ENCODE data around the gene FASN.

Gene FASN

DNA sequence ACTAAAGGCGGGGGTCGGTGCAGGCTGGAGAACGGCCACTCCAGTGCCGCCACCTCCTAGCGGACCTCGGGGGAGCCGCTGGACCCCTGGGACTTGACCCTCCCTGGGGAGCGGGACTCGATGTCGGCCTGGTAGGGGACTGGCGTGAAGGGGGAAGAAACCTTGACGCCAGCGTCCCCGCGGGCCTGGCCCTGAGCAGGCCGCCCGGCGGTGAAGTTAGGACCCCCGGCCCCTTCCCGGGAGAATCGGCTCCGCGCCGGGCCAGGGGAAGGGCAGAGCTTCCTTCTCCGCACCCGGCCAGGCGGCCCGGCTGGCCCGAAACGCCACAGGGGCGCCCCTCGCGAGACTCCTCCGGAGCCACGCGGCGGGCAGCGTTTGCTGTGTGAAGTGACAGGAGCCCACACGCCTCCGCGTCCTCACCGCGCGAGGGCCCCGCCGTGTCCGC is 32.8 kb downstream of the FASN start:
- TF ChIP-seq, protein P1, sequence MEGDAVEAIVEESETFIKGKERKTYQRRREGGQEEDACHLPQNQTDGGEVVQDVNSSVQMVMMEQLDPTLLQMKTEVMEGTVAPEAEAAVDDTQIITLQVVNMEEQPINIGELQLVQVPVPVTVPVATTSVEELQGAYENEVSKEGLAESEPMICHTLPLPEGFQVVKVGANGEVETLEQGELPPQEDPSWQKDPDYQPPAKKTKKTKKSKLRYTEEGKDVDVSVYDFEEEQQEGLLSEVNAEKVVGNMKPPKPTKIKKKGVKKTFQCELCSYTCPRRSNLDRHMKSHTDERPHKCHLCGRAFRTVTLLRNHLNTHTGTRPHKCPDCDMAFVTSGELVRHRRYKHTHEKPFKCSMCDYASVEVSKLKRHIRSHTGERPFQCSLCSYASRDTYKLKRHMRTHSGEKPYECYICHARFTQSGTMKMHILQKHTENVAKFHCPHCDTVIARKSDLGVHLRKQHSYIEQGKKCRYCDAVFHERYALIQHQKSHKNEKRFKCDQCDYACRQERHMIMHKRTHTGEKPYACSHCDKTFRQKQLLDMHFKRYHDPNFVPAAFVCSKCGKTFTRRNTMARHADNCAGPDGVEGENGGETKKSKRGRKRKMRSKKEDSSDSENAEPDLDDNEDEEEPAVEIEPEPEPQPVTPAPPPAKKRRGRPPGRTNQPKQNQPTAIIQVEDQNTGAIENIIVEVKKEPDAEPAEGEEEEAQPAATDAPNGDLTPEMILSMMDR (conservative IDR thresholded peaks at IDR 0.05; ENCODE audit: low read depth, low read length), result no peak
- peak overlapping the region; percentile 76 for H3K4me3 ChIP-seq (ENCODE audit: low read depth, low read length)
- peak; percentile 39 for DNase-seq (ENCODE audit: low read depth)

DNA sequence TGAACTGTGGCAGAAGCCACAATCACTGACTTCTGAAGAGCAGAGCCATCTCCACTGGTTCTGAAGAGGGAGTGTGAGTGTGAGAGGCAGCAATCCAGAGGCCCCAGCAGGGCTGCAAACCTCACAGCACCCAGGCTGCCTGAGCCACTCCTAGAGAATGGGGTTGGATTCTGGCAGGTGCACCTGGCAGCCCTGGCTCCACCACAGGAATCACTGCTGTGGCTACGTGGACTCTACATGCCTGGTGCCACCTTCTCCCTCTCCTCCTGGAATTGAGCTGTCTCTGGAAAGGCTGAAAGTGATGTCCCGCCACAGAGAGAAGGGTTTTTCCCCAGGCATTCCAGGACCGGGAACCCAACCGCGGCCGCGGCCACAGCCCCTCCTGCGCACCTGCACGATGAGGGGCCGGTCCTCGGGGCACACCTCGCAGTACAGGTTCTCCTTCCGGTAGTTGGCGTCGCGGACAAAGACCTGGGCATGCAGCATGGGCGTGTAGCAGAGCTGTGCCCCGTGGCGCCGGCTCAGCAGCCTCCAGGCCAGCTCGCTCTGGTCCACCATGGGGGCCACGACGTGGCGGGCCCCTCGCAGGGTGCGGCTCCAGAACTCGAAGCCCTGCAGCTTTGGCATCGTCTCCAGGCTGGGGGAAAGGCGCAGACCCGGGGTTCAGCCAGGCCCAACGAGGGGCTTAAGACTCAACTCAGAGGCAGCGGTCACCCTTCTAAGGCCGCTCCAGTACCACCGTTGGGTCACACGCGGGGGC is 33.4 kb downstream of the FASN start:
- TF ChIP-seq, protein P1 (conservative IDR thresholded peaks at IDR 0.05; ENCODE audit: low read depth, low read length), result no peak
- H3K4me3 ChIP-seq (ENCODE audit: low read depth, low read length), result peak overlapping the region; percentile 76
- DNase-seq (ENCODE audit: low read depth), result no peak

DNA sequence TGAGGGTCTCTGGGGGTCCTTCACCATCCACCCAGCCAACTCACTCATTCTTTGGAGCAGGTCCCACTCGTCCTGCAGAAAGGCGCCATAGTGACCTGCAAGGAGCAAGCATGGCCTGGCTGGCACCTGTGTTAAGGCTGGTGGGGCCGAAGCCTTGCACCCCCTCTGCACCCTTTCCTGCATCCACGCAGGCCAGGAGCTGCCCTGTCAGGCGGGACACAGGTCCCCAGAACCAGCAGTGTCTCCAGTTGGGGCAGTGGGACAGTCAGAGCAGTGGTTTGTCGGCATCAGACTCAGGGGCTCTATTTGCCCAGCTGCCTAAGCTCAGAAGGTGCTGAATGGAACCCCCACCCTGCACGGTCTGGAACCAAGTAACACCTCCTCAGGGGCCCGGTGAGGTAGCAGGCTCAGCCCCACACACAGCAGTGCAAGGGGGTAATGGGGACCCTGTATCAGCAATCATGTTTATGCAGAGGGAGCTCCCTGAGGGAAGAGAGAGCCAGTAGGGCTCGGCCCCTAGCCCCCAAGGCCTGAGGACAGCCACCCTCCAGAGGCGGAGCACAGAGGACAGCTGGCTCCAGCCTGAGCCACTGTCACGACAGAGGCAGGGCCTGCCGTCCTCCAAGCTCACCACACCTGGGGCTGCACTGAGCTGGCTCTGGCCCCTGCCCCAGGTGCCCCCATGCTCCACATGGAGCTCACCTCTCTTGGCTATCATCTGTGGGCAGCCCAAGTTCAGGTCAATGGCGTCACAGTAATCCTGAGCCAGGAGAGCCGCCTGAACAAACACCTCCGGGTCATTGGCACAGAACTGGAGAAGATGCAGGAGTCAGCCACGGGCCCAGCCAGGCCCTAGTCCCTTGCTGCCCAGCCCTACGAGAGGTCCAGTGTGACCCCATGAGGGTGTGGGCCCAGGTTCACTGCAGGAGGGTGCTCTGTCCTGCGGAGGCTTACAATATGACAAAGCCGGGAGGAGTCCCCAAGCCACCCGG is 34.3 kb downstream of the FASN start:
- peak overlapping the region; percentile 76 for H3K4me3 ChIP-seq (ENCODE audit: low read depth, low read length)
- TF ChIP-seq, protein P1 (conservative IDR thresholded peaks at IDR 0.05; ENCODE audit: low read depth, low read length), result no peak
- no peak for DNase-seq (ENCODE audit: low read depth)

DNA sequence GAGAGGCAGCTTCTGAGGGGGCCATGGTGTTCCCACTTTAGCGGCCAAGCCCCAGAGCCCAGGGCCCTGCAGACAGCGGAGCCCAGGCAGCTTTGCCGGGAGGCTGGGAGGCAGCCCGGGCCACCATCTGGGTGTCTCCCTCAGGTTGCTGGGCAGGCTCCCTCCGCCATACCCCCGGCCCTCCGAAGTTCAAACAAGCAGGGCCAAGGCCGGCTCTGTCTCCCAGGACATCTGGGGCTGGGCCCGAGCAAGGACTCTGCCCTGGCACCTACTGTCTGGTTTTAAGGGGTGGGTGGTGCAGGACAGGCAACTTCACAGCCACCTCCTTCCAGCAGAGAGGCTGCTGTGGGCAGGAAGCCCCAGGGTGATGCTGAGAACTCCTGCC is 35.1 kb downstream of the FASN start:
- DNase-seq (ENCODE audit: low read depth), result no peak
- TF ChIP-seq, protein P1 (conservative IDR thresholded peaks at IDR 0.05; ENCODE audit: low read depth, low read length), result no peak
- H3K4me3 ChIP-seq (ENCODE audit: low read depth, low read length), result no peak overlapping the region

DNA sequence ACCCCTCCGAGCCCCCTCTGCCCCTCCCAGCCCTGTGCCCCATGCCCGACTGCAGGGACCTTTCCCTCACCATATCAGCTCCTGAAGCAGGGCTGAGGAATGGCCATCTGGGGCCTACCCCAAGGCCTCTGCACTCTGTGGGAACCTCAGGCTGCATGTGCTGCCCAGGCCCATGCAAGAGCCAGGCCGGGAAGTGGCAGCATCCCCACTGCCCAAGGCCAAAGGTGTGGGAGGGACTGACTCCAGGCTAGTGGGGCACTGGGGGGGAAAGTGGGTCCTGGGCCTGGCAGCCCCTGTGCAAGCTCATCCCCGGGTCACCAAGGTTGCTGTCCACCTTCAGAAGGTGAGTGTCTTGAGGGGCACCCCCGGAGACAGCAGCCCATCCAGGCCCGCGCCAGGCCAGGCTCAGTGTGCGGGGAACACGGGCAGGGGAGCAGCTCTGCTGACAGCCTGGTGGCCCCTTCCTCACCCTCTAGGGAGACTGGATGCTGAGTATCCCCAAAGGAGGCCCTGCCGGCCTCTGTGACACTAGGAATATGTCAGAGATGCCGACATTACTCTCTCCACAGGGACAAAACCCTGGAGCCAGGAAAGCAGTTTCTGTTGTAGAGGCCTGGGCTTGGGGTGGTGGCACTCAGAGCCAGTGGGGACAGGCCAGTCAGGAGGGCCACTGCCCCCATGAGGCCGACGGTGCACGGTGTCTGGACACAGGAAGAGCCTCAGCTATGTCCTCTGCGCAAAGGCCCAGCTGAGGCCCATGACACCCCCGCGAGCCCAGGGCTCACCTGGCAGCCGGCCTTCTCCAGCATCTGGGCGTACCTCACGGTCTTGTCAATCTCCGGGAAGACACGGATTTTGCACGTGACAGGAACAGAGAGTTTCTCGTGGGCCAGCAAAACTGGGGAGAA is 35.7 kb downstream of the FASN start:
- DNase-seq (ENCODE audit: low read depth), result no peak
- TF ChIP-seq, protein P1 (conservative IDR thresholded peaks at IDR 0.05; ENCODE audit: low read depth, low read length), result no peak
- no peak overlapping the region for H3K4me3 ChIP-seq (ENCODE audit: low read depth, low read length)
